HCEC 1CT (cell line): ENCODE measurements around the gene TJAP1.
"Not testable (repeated sequence)": the region's sequence is repeated elsewhere in the genome, so short reads cannot be mapped to it uniquely, and the experiment has no call there.

Source experiments
- DNase-seq: peaks from one replicate; pipeline ENCODE4 v3.0.0-alpha.2; 2017

Gene TJAP1

GRCh38 chr6:43506667-43507471 is 29.5 kb downstream of the TJAP1 start:
- DNase-seq, result peak; percentile 63

- no peak for DNase-seq
Observed at GRCh38 chr6:43508481-43509141, 31.2 kb downstream of the TJAP1 start.

GRCh38 chr6:43509142-43509983 is 32.0 kb downstream of the TJAP1 start:
- DNase-seq, result no peak

GRCh38 chr6:43509984-43510826 is 32.8 kb downstream of the TJAP1 start, which contains the start of gene LRRC73:
Gene LRRC73 (minus strand): TSS chr6:43510346. CDS start chr6:43509785, 561 bp downstream.
- DNase-seq, result peak; percentile 65

- DNase-seq, result no peak
Observed at GRCh38 chr6:43510827-43511163, 33.4 kb downstream of the TJAP1 start.

GRCh38 chr6:43511824-43512415 is 34.5 kb downstream of the TJAP1 start:
- DNase-seq, result no peak

GRCh38 chr6:43515808-43516207 is 38.4 kb downstream of the TJAP1 start:
- DNase-seq, result no peak

- no peak for DNase-seq
Observed at GRCh38 chr6:43516367-43516696, 39.0 kb downstream of the TJAP1 start.

- DNase-seq, result peak; percentile 96
Observed at GRCh38 chr6:43516697-43517504, 39.5 kb downstream of the TJAP1 start, which contains the start of the genes POLR1C and YIPF3. Gene POLR1C (plus strand): TSS chr6:43517089. CDS start chr6:43517110, 21 bp downstream. Gene YIPF3 (minus strand): TSS chr6:43516926. CDS start chr6:43516807, 119 bp downstream.

- DNase-seq, result peak; percentile 29
Observed at GRCh38 chr6:43517505-43518357, 40.4 kb downstream of the TJAP1 start.

GRCh38 chr6:43520097-43520496 is 42.7 kb downstream of the TJAP1 start:
- no peak for DNase-seq

GRCh38 chr6:43521836-43522235 is 44.5 kb downstream of the TJAP1 start:
- DNase-seq, result no peak

- no peak for DNase-seq
Observed at GRCh38 chr6:43522547-43523261, 45.3 kb downstream of the TJAP1 start.

- DNase-seq, result no peak
Observed at GRCh38 chr6:43523284-43523683, 45.9 kb downstream of the TJAP1 start.

- no peak for DNase-seq
Observed at GRCh38 chr6:43524483-43524961, 47.2 kb downstream of the TJAP1 start.

GRCh38 chr6:43532201-43532600 is 54.8 kb downstream of the TJAP1 start:
- no peak for DNase-seq

- DNase-seq, result not testable (repeated sequence)
Observed at GRCh38 chr6:43538986-43539385, 61.6 kb downstream of the TJAP1 start.

- not testable (repeated sequence) for DNase-seq
Observed at GRCh38 chr6:43539409-43539808, 62.0 kb downstream of the TJAP1 start.

- no peak for DNase-seq
Observed at GRCh38 chr6:43540507-43540906, 63.1 kb downstream of the TJAP1 start.
